Measurements from ENCODE around the gene DCUN1D2. TPM values are rescaled to one million over a fixed set of nuclear protein-coding genes. Genes with fewer than 3 reads are reported as not detected.
"Not testable (repeated sequence)": the region's sequence is repeated elsewhere in the genome, so short reads cannot be mapped to it uniquely, and the experiment has no call there.

DCUN1D2 gene
- total RNA-seq, 1 experiment from 2014 or later, result 8.5 TPM

GRCh38 chr13:113491982-113492381 is 1.5 kb upstream of the DCUN1D2 start:
- DNase-seq (ENCODE audit: extremely low read depth, low read depth), result no peak

GRCh38 chr13:113491418-113491883 is 940 bp upstream of the DCUN1D2 start:
- DNase-seq (ENCODE audit: extremely low read depth, low read depth), result no peak

DNA sequence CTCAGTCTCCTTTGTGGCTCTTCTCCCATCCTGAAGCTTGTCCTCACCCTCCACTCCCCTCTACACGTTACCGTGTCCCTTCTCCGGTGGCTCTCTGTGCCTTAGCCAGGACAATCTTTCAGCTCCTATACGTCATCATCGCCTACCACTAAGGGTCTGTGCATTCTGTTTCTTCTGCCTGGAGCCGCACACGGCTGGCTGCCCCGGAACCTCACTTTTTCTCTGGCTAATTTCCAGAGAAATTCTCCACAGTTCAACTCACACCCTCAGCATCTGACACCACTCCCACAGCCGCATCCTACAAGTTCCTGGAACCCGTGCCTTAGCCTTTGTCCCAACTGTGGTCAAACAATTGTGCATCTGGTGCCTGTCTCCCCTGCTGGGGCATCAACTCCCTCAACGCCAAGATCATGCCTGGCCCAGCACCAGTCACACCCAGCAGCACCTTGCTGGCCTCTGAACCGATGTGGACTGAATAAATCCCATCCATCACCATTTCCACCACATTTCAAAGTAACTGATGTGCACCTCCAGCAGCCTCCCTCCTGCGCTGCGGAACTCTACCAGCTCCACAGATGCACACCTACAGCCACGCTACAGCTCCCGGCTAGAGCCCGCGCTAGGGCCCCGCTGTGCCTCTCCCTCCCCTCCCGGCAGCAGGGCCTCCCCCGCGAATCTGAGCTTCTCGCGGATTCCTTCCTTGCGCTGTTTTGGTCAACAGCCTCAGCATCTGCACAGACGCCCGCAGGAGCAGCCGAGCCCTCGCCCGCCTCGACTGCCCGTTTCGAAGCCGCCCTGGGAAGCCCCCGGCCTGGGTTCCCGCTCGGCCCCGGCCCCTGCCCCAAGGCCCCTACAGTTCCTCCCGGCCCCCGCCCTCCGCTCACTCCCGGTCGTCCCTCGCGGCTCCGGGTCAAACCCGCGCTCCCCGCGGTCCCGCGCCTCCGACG is 689 bp downstream of the DCUN1D2 start:
- DNase-seq (ENCODE audit: extremely low read depth, low read depth), result no peak

- no peak for DNase-seq (ENCODE audit: extremely low read depth, low read depth)
These were observed 1.4 kb downstream of the DCUN1D2 start for GRCh38 chr13:113489171-113489548.

- DNase-seq (ENCODE audit: extremely low read depth, low read depth), result no peak
These were observed 2.2 kb downstream of the DCUN1D2 start for GRCh38 chr13:113488283-113488682.

DNA sequence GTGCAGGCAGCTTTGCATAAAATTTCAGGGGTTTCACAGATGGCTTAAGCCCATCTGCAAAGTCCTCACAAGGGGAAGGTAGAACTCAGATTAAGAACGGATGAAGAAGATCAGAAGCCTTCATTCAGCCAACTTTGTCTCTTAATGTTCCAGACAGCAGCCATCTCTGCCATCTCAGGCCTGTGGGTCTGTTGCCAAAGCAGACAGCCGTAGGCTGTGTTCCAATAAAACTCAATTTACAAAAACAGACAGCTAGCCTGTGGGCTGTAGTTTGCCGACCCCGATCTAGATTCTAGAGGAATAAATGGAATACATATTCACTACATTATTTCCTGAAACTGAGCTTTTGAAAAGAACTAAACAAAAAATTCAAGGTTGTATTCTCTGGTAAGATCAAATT is 3.8 kb downstream of the DCUN1D2 start:
- no peak for DNase-seq (ENCODE audit: extremely low read depth, low read depth)

GRCh38 chr13:113485545-113485944 is 5.0 kb downstream of the DCUN1D2 start:
- DNase-seq (ENCODE audit: extremely low read depth, low read depth), result no peak

GRCh38 chr13:113483504-113484293 is 6.8 kb downstream of the DCUN1D2 start:
- no peak for DNase-seq (ENCODE audit: extremely low read depth, low read depth)

DNA sequence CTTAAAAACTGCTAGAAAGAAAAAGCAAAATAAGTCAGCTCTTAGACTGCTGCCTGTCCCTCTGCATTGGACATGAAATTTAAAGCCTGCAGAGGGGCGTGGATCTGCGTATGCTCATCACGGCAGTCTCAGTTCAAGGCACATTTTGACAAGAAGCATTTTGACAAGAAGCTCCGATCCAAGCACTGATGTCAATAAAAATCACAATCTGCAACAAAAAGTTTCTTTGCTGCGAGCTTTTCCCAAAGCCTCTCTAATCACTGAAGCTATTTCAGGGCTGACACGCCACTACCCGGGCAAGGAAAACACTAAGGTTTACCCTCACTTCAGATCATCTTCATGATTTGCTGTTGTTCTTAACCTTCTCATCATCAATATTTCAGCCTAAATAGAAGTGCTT is 7.4 kb downstream of the DCUN1D2 start:
- DNase-seq (ENCODE audit: extremely low read depth, low read depth), result no peak

- no peak for DNase-seq (ENCODE audit: extremely low read depth, low read depth)
These were observed 11.3 kb downstream of the DCUN1D2 start for GRCh38 chr13:113479179-113479578.

GRCh38 chr13:113477724-113478123 is 12.8 kb downstream of the DCUN1D2 start:
- DNase-seq (ENCODE audit: extremely low read depth, low read depth), result no peak

- no peak for DNase-seq (ENCODE audit: extremely low read depth, low read depth)
These were observed 13.7 kb downstream of the DCUN1D2 start for GRCh38 chr13:113476811-113477210.

DNA sequence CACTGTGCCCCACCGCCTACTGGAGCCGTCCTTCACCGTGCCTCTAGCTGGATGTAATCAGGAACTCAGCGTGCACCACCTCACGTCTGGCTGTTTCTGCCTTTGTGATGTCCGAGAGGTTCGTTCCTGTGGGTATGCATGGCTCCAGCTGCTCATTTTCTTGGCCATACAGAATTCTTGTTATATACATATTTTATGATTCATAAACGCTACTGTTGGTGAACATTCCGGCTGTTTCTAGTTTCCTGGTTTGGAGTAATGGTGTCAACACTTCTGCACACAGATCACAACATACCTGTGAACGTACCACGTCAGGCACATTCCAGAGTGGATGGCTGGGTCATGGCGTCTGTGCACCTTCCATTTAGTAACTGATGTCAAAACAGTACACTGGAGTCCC is 14.6 kb downstream of the DCUN1D2 start:
- DNase-seq (ENCODE audit: extremely low read depth, low read depth), result no peak

DNA sequence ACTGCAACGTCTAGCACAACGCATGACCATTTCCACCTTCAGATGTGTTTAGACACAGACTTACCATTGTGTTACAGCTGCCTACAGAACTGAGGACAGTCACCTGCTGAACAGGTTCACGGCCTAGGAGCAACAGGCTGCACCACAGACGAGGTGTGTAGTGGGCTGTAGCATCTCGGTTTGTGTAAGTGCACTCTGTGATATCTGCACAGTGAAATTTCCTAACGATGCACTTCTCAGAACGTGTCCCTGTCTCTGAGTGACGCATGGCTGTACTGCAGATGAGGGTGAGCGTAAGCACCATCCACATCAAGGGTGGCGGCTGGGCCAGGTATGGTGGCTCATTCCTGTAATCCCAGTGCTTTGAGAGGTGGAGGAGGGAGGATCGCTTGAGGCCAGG is 15.2 kb downstream of the DCUN1D2 start:
- DNase-seq (ENCODE audit: extremely low read depth, low read depth), result no peak

DNA sequence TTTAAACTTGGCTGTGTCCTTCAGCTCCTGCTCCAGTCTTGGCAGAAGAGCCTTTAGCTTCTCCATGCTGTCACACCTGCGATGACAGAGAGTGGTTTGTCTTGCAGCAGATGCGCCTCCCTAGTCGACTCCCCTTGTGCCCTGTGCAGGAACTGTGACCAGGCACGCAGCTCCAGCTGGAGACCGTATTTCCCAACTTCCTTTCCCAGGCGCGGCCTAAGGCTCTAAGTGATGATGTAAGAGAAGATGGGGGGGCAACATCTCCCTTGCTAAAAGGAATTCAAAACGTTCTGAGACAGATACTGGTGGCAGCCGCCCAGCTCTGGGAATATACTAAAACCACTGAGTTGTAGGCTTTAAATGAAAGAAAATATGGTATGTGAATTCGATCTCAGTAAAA is 16.3 kb downstream of the DCUN1D2 start:
- DNase-seq (ENCODE audit: extremely low read depth, low read depth), result no peak

- DNase-seq (ENCODE audit: extremely low read depth, low read depth), result no peak
These were observed 18.0 kb downstream of the DCUN1D2 start for GRCh38 chr13:113472355-113473025.

DNA sequence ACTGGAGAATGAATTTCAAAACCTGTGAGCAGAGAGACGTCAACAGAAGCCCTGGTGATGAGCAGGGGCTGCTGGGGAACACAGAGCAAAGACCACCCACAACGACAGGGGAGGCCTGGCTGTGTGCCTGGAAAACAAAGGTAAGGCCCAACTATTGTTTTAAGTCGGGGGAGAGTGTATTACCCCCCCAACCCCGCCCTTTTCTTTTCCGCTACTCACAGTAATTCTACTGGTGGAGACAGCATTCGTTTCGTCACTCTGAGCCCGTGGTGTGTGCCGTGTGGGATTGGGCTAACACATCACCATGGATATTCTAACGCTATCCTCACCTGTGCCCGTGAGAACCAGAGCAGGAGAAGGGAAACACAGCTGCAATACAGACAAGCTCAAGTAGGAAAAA is 18.7 kb downstream of the DCUN1D2 start:
- no peak for DNase-seq (ENCODE audit: extremely low read depth, low read depth)

DNA sequence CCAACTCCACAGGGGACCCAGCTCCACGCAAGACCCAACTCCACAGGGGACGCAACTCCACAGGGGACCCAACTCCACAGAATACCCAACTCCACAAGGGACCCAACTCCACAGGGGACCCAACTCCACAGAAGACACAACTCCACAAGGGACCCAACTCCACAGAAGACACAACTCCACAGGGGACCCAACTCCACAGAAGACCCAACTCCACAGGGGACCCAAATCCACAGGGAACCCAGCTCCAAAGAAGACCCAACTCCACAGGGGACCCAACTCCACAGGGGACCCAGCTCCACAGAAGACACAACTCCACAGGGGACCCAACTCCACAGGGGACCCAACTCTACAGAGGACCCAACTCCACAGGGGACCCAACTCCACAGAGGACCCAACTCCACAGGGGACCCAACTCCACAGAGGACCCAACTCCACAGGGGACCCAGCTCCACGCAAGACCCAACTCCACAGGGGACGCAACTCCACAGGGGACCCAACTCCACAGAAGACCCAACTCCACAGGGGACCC is 19.8 kb downstream of the DCUN1D2 start:
- not testable (repeated sequence) for DNase-seq (ENCODE audit: extremely low read depth, low read depth)

- DNase-seq (ENCODE audit: extremely low read depth, low read depth), result no peak
These were observed 20.4 kb downstream of the DCUN1D2 start for GRCh38 chr13:113470073-113470472.

DNA sequence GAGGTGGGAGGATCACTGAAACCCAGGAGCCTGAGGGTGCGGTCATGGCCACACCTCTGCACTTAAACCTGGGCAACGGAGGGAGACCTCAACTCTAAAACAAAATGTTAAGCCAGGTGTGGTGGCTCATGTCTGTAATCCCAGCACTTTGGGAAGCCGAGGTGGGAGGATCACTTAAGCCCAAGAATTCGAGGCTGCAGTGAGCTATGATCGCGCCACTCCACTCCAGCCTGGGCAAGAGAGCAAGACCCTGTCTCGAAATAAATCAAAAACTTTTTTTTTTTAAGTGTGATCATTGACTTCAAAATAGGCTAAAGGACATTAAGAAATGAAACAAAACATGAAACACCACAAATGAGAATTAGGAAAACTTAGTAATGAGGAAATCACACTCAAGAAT is 20.9 kb downstream of the DCUN1D2 start:
- DNase-seq (ENCODE audit: extremely low read depth, low read depth), result no peak

All from NCI-H460 (cell line).